Effector memory CD4-positive, alpha-beta T cell (primary cell): ENCODE results near the gene DEGS1.

Experiments used
- DNase-seq, 3 donors: peaks; one replicate each; pipeline ENCODE4 v3.0.0-alpha.2; 2020
- H3K27ac ChIP-seq: 2 replicates; pipeline ENCODE4 v1.7.0; 2013; ENCODE audit warnings: mild to moderate bottlenecking, low read length, moderate library complexity; ENCODE audit not compliant: insufficient read depth, poor library complexity, severe bottlenecking
- H3K27me3 ChIP-seq: replicated peaks from 2 replicates; pipeline ENCODE4 v1.7.0; 2013; ENCODE audit warnings: mild to moderate bottlenecking, low read length; ENCODE audit not compliant: insufficient read depth, control insufficient read depth, poor library complexity, severe bottlenecking
- H3K36me3 ChIP-seq: 2 replicates; pipeline ENCODE4 v1.7.0; 2013; ENCODE audit warnings: mild to moderate bottlenecking, low read length, moderate library complexity; ENCODE audit not compliant: control insufficient read depth, insufficient read depth
- H3K4me1 ChIP-seq: 2 replicates; pipeline ENCODE4 v1.7.0; 2013; ENCODE audit warnings: low read length, mild to moderate bottlenecking; ENCODE audit not compliant: control insufficient read depth, insufficient read depth, poor library complexity, severe bottlenecking
- H3K4me3 ChIP-seq: 2 replicates; pipeline ENCODE4 v1.7.0; 2013; ENCODE audit warnings: low read length, low read depth, mild to moderate bottlenecking; ENCODE audit not compliant: insufficient read depth, poor library complexity, severe bottlenecking
- H3K9me3 ChIP-seq: 2 replicates; pipeline ENCODE4 v1.7.0; 2013; ENCODE audit warnings: mild to moderate bottlenecking, low read length, moderate library complexity; ENCODE audit not compliant: control insufficient read depth

The DEGS1 gene

GRCh38 chr1:224178894-224179293 is 4.1 kb upstream of the DEGS1 start:
- Histone ChIP-seq H3K9me3 (no peaks in the 10 kb centered on the region), H3K4me3 (no peak overlapping the region), H3K36me3 (no peaks in the 10 kb centered on the region), H3K27ac (no peak overlapping the region), H3K4me1 (peaks cover 4% of the 10 kb centered on the region), H3K27me3 (no peaks in the 10 kb centered on the region)
- no peak for DNase-seq

DNA sequence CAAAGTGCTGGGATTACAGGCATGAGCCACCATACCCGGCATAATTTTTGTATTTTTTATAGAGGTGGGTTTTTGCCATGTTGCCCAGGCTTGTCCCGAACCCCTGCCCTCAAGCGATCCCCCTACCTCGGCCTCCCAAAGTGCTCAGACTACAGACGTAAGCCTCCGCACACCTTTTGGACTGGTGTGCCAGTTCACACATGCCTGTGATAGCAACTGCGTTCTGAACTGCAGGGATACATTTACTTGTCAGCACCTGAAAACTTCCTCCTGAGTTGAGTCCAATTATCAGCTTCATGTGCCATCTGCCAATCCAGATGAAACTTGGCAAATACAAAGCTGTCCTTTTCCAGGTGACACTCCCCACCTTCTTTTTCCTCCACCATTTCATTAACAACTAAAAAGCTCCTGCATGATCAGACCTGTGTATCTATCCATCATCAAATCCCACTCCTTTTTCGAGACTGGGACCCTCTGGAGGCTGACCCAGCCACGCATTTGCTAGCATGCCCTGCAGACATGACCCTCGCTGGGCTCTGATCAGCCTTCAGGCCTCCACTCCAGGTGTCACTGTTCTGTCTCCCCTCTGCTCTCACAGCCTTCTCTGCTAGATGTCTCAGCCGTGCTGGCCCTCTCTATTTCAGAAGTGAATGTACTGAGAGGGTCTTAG is 2.1 kb upstream of the DEGS1 start:
- Histone ChIP-seq H3K27me3 (no peaks in the 10 kb centered on the region), H3K4me3 (no peak overlapping the region), H3K36me3 (no peaks in the 10 kb centered on the region), H3K9me3 (no peaks in the 10 kb centered on the region), H3K4me1 (peaks cover 22% of the 10 kb centered on the region), H3K27ac (no peak overlapping the region)
- DNase-seq: no peak

- Histone ChIP-seq H3K27ac (no peak overlapping the region), H3K27me3 (no peaks in the 10 kb centered on the region), H3K9me3 (no peaks in the 10 kb centered on the region), H3K36me3 (no peaks in the 10 kb centered on the region), H3K4me1 (peaks cover 24% of the 10 kb centered on the region), H3K4me3 (no peak overlapping the region)
- DNase-seq: no peak
Observed at GRCh38 chr1:224181453-224181810, 1.6 kb upstream of the DEGS1 start.

DNA sequence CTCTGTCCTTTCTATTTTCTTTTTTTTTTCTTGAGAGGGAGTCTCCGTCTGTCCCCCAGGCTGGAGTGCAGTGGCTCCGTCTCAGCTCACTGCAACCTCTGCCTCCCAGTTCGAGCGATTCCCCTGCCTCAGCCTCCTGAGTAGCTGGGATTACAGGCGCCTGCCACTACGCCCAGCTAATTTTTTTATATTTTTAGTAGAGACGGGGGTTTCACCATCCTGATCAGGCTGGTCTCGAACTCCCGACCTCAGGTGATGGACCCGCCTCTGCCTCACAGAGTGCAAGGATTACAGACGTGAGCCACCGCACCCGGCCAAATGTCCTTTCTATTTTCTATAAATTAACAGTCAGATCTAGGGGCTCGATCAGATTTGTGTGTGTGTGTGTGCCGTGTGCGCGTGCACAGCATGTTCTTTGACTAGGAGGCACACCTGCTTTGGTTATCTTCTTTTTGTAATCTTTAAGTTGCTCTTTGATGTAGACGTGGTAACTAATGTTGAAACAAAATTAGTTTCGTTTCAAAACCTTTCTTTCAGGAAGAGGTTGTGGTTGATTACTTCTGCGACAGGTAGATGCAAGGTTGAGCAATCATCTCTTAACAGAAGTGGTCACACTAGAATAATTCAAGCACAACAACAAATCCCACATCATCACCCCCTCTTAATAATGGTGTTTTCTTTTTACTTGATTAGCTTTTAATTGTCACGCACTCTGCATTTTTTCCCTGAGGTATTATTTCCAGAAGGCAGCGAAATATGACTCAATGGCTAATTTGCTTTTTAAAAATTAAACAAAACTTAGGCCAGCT is 779 bp upstream of the DEGS1 start:
- Histone ChIP-seq H3K9me3 (no peaks in the 10 kb centered on the region), H3K4me3 (peak overlapping the region; percentile 87), H3K4me1 (peaks cover 24% of the 10 kb centered on the region), H3K36me3 (no peaks in the 10 kb centered on the region), H3K27ac (peak overlapping the region; percentile 93), H3K27me3 (no peaks in the 10 kb centered on the region)
- peak; percentile 29 to 48 (median 43) for DNase-seq

- H3K27ac ChIP-seq: peak overlapping the region; percentile 93
- H3K27me3 ChIP-seq: no peaks in the 10 kb centered on the region
- no peaks in the 10 kb centered on the region for H3K9me3 ChIP-seq
- H3K4me1 ChIP-seq: peaks cover 24% of the 10 kb centered on the region
- peak; percentile 38 to 45 (median 39) for DNase-seq
- H3K4me3 ChIP-seq: peak overlapping the region; percentile 87
- no peaks in the 10 kb centered on the region for H3K36me3 ChIP-seq
Observed at GRCh38 chr1:224183591-224184312, 712 bp downstream of the DEGS1 start.

GRCh38 chr1:224185208-224185607 is 2.2 kb downstream of the DEGS1 start:
- Histone ChIP-seq H3K4me3 (no peak overlapping the region), H3K4me1 (peaks cover 24% of the 10 kb centered on the region), H3K9me3 (no peaks in the 10 kb centered on the region), H3K27me3 (no peaks in the 10 kb centered on the region), H3K36me3 (peaks cover 4% of the 10 kb centered on the region), H3K27ac (no peak overlapping the region)
- DNase-seq: no peak

DNA sequence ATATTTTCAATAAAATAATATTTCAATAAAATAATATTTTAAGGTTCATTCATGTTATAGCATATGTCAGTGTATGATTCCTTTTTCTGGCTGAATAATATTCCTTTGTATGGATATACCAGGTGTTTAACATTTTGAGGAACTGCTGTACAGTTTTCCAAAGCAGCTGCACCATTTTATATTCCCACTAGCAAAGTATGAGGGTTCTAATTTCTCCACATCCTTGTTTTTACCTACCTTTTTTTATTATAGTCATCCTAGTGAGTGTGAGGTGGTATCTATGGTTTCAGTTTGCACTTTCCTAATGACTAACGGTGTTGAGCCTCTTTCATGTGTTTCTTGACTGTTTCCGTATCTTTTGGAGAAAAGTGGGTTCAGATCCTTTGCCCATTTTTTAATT is 5.2 kb downstream of the DEGS1 start:
- peaks cover 14% of the 10 kb centered on the region for H3K36me3 ChIP-seq
- peaks cover 21% of the 10 kb centered on the region for H3K4me1 ChIP-seq
- H3K4me3 ChIP-seq: no peak overlapping the region
- no peaks in the 10 kb centered on the region for H3K27me3 ChIP-seq
- no peaks in the 10 kb centered on the region for H3K9me3 ChIP-seq
- DNase-seq: no peak
- no peak overlapping the region for H3K27ac ChIP-seq

GRCh38 chr1:224189561-224189960 is 6.5 kb downstream of the DEGS1 start:
- Histone ChIP-seq H3K27me3 (no peaks in the 10 kb centered on the region), H3K4me1 (peaks cover 13% of the 10 kb centered on the region), H3K9me3 (no peaks in the 10 kb centered on the region), H3K4me3 (no peak overlapping the region), H3K27ac (no peak overlapping the region), H3K36me3 (peaks cover 14% of the 10 kb centered on the region)
- DNase-seq: no peak

GRCh38 chr1:224192082-224192788 is 9.2 kb downstream of the DEGS1 start:
- no peaks in the 10 kb centered on the region for H3K9me3 ChIP-seq
- no peak for DNase-seq
- peaks cover 14% of the 10 kb centered on the region for H3K36me3 ChIP-seq
- H3K27ac ChIP-seq: no peak overlapping the region
- H3K4me3 ChIP-seq: no peak overlapping the region
- H3K27me3 ChIP-seq: no peaks in the 10 kb centered on the region
- H3K4me1 ChIP-seq: no peaks in the 10 kb centered on the region
